Measurements from ENCODE around the gene ARHGAP15. TPM values are rescaled to one million over a fixed set of nuclear protein-coding genes. Genes with fewer than 3 reads are reported as not detected.

The ARHGAP15 gene
- total and polyA plus RNA-seq, 2 experiments from 2014 or later: 0.26 TPM; not detected in 1

DNA sequence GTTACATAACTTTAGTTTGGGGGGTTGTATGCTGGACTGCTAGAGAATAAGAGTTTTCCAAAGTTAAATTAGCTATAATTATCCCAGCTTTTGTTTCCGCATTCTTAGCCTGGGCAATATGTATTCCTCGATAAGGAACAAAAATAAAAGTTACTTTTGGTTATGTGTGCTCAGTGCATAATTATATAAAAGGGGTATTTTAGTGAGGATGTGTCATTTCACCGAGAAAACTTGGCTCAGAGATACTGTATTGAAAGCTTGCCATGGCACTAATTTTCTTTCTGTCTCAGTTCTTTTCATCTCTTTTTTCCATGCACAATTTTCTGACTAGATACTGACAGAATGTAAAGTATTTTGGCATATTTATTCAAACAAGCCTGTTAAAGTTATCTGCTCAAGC lies 28.2 kb downstream of the ARHGAP15 start (continued):
- TF ChIP-seq, protein P1, sequence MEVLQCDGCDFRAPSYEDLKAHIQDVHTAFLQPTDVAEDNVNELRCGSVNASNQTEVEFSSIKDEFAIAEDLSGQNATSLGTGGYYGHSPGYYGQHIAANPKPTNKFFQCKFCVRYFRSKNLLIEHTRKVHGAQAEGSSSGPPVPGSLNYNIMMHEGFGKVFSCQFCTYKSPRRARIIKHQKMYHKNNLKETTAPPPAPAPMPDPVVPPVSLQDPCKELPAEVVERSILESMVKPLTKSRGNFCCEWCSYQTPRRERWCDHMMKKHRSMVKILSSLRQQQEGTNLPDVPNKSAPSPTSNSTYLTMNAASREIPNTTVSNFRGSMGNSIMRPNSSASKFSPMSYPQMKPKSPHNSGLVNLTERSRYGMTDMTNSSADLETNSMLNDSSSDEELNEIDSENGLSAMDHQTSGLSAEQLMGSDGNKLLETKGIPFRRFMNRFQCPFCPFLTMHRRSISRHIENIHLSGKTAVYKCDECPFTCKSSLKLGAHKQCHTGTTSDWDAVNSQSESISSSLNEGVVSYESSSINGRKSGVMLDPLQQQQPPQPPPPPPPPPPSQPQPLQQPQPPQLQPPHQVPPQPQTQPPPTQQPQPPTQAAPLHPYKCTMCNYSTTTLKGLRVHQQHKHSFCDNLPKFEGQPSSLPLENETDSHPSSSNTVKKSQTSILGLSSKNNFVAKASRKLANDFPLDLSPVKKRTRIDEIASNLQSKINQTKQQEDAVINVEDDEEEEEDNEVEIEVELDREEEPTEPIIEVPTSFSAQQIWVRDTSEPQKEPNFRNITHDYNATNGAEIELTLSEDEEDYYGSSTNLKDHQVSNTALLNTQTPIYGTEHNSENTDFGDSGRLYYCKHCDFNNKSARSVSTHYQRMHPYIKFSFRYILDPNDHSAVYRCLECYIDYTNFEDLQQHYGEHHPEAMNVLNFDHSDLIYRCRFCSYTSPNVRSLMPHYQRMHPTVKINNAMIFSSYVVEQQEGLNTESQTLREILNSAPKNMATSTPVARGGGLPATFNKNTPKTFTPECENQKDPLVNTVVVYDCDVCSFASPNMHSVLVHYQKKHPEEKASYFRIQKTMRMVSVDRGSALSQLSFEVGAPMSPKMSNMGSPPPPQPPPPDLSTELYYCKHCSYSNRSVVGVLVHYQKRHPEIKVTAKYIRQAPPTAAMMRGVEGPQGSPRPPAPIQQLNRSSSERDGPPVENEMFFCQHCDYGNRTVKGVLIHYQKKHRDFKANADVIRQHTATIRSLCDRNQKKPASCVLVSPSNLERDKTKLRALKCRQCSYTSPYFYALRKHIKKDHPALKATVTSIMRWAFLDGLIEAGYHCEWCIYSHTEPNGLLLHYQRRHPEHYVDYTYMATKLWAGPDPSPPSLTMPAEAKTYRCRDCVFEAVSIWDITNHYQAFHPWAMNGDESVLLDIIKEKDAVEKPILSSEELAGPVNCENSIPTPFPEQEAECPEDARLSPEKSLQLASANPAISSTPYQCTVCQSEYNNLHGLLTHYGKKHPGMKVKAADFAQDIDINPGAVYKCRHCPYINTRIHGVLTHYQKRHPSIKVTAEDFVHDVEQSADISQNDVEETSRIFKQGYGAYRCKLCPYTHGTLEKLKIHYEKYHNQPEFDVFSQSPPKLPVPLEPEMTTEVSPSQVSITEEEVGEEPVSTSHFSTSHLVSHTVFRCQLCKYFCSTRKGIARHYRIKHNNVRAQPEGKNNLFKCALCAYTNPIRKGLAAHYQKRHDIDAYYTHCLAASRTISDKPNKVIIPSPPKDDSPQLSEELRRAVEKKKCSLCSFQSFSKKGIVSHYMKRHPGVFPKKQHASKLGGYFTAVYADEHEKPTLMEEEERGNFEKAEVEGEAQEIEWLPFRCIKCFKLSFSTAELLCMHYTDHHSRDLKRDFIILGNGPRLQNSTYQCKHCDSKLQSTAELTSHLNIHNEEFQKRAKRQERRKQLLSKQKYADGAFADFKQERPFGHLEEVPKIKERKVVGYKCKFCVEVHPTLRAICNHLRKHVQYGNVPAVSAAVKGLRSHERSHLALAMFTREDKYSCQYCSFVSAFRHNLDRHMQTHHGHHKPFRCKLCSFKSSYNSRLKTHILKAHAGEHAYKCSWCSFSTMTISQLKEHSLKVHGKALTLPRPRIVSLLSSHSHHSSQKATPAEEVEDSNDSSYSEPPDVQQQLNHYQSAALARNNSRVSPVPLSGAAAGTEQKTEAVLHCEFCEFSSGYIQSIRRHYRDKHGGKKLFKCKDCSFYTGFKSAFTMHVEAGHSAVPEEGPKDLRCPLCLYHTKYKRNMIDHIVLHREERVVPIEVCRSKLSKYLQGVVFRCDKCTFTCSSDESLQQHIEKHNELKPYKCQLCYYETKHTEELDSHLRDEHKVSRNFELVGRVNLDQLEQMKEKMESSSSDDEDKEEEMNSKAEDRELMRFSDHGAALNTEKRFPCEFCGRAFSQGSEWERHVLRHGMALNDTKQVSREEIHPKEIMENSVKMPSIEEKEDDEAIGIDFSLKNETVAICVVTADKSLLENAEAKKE (CRISPR knock-in tag; IDR thresholded peaks at IDR 0.05): no peak
- TF ChIP-seq NANOG (IDR thresholded peaks at IDR 0.05; ENCODE audit: borderline replicate concordance) (no peak), JUNB (IDR thresholded peaks at IDR 0.05; ENCODE audit: unreplicated experiment) (no peak), EZH2 (IDR thresholded peaks at IDR 0.05; ENCODE audit: low read depth, unreplicated experiment) (no peak), EZH2phosphoT487 (IDR thresholded peaks at IDR 0.05; ENCODE audit: unreplicated experiment) (no peak), CREB1 (CRISPR knock-in tag; IDR thresholded peaks at IDR 0.05; ENCODE audit: low read depth) (no peak)
- TF ChIP-seq, protein P2, sequence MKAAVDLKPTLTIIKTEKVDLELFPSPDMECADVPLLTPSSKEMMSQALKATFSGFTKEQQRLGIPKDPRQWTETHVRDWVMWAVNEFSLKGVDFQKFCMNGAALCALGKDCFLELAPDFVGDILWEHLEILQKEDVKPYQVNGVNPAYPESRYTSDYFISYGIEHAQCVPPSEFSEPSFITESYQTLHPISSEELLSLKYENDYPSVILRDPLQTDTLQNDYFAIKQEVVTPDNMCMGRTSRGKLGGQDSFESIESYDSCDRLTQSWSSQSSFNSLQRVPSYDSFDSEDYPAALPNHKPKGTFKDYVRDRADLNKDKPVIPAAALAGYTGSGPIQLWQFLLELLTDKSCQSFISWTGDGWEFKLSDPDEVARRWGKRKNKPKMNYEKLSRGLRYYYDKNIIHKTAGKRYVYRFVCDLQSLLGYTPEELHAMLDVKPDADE (IDR thresholded peaks at IDR 0.05): no peak

DNA sequence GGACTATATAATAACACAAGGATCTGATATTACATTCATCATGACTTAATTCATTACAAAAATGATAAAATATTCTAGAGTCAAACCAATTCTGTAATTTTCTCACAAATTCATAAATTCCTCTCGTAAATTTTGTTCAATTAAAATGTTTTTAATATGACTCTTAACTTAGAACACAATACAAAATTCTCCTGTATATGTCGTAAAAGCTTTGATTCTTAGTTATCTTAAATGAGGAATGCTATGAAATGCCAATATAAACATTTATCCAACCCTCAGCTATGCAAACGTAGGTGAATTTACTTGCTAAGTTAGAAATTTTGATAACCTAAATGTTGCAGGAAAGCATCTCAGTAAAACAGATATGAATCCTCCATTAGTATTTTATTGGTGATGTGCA lies 28.9 kb downstream of the ARHGAP15 start:
- Histone ChIP-seq H3K4me2 (no peak overlapping the region), H3K9me2 (ENCODE audit: insufficient read depth) (no peaks in the 10 kb centered on the region), H3K4me3 (no peak overlapping the region), H4K20me1 (replicated peaks; ENCODE audit: insufficient read depth) (no peaks in the 10 kb centered on the region), H3K4me1 (ENCODE audit: insufficient read depth) (peaks cover 11% of the 10 kb centered on the region; the same call in 1 of the 2 replicates), H3K36me3 (ENCODE audit: insufficient read depth) (no peaks in the 10 kb centered on the region), H3F3A (replicated peaks; ENCODE audit: low read depth) (no peaks in the 10 kb centered on the region), H3K79me2 (replicated peaks; ENCODE audit: insufficient read depth) (no peaks in the 10 kb centered on the region), H2AFZ (no peak overlapping the region), H3K27ac (ENCODE audit: low read depth) (no peak overlapping the region), H3K27me3 (ENCODE audit: insufficient read depth) (no peaks in the 10 kb centered on the region)
- H3K27me3 Mint-ChIP-seq (ENCODE audit: insufficient read depth, low read depth, poor library complexity): no peaks in the 10 kb centered on the region
- no peak overlapping the region for H3K4me3 Mint-ChIP-seq
- DNase-seq (ENCODE audit: low spot score) (no peak), ATAC-seq (no peak)
- H3K36me3 Mint-ChIP-seq (ENCODE audit: low read depth): no peaks in the 10 kb centered on the region
- peaks cover 9% of the 10 kb centered on the region for H3K4me1 Mint-ChIP-seq
- H3K27ac Mint-ChIP-seq: no peak overlapping the region
- no peaks in the 10 kb centered on the region for H3K9me3 Mint-ChIP-seq
- no peak for TF ChIP-seq STAT1 (IDR thresholded peaks at IDR 0.05; ENCODE audit: unreplicated experiment)
- no peak for TF ChIP-seq ZNF114 (CRISPR knock-in tag; IDR thresholded peaks at IDR 0.05)
- TF ChIP-seq JUNB (IDR thresholded peaks at IDR 0.05; ENCODE audit: unreplicated experiment): no peak
- TF ChIP-seq EZH2 (IDR thresholded peaks at IDR 0.05; ENCODE audit: low read depth, unreplicated experiment): no peak
- TF ChIP-seq, protein P2 (IDR thresholded peaks at IDR 0.05): no peak
- no peak for TF ChIP-seq EZH2phosphoT487 (IDR thresholded peaks at IDR 0.05; ENCODE audit: unreplicated experiment)
- TF ChIP-seq, protein P3, sequence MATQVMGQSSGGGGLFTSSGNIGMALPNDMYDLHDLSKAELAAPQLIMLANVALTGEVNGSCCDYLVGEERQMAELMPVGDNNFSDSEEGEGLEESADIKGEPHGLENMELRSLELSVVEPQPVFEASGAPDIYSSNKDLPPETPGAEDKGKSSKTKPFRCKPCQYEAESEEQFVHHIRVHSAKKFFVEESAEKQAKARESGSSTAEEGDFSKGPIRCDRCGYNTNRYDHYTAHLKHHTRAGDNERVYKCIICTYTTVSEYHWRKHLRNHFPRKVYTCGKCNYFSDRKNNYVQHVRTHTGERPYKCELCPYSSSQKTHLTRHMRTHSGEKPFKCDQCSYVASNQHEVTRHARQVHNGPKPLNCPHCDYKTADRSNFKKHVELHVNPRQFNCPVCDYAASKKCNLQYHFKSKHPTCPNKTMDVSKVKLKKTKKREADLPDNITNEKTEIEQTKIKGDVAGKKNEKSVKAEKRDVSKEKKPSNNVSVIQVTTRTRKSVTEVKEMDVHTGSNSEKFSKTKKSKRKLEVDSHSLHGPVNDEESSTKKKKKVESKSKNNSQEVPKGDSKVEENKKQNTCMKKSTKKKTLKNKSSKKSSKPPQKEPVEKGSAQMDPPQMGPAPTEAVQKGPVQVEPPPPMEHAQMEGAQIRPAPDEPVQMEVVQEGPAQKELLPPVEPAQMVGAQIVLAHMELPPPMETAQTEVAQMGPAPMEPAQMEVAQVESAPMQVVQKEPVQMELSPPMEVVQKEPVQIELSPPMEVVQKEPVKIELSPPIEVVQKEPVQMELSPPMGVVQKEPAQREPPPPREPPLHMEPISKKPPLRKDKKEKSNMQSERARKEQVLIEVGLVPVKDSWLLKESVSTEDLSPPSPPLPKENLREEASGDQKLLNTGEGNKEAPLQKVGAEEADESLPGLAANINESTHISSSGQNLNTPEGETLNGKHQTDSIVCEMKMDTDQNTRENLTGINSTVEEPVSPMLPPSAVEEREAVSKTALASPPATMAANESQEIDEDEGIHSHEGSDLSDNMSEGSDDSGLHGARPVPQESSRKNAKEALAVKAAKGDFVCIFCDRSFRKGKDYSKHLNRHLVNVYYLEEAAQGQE (IDR thresholded peaks at IDR 0.05; ENCODE audit: unreplicated experiment): no peak
- TF ChIP-seq CREB1 (CRISPR knock-in tag; IDR thresholded peaks at IDR 0.05; ENCODE audit: low read depth): no peak
- no peak for TF ChIP-seq POLR2AphosphoS5 (IDR thresholded peaks at IDR 0.05; ENCODE audit: low read depth)
- TF ChIP-seq ZNF331 (CRISPR knock-in tag; IDR thresholded peaks at IDR 0.05; ENCODE audit: low read depth): no peak
- no peak for TF ChIP-seq NANOG (IDR thresholded peaks at IDR 0.05; ENCODE audit: borderline replicate concordance)

Measured in GM23338 (cell line).